T-cell (primary cell): ENCODE results near the gene CFAP92. TPM values are rescaled to one million over a fixed set of nuclear protein-coding genes. Genes with fewer than 3 reads are reported as not detected.
A peak's percentile ranks its signal among the peaks of the same experiment; 100 is the strongest.

Source experiments
- ATAC-seq, 4 experiments: fragments of 200-7000 bp in 3 of 4; fragments of 150-1000 bp in 1 of 4; cut with Tn5 transposase; replicated peaks in 1 of 4; 1 replicate in 3 of 4; 2 replicates in 1 of 4; pipeline ENCODE4 v1.10.0; 2021; ENCODE audit warnings: moderate library complexity in 3 of 4, mild to moderate bottlenecking in 2 of 4, moderate number of reproducible peaks in 1 of 4
- CTCF ChIA-PET, 2 donors: fragments of 300-600 bp; sonication (Branson Sonifier 250); formaldehyde crosslinking; loops; one replicate each; lab custom pipeline; 2022; ENCODE audit warnings: antibody characterized with exemption in 2 of 2; lab: Charles Lee
- POLR2A ChIA-PET, 2 donors: fragments of 300-600 bp; sonication (Branson Sonifier 250); formaldehyde crosslinking; loops; one replicate each; lab custom pipeline; 2022; ENCODE audit warnings: antibody characterized with exemption in 2 of 2; lab: Charles Lee
- DNase-seq, 35 experiments: peaks; one replicate each; pipeline versions ENCODE4 v3.0.0 to v3.0.0-alpha.2; 2013 to 2023
- H3K27ac ChIP-seq: one replicate; pipeline ENCODE4 v1.5.1; 2013; ENCODE audit warnings: low read length
- H3K27me3 ChIP-seq, 2 experiments: replicated peaks in 1 of 2; 1 replicate in 1 of 2; 2 replicates in 1 of 2; pipeline versions ENCODE4 v1.6.1 to v1.7.0; 2013; ENCODE audit warnings: low read length in 1 of 2, mixed read lengths in 1 of 2; ENCODE audit not compliant: control insufficient read depth in 2 of 2, insufficient read depth in 2 of 2; ENCODE audit errors: extremely low read depth in 1 of 2
- H3K36me3 ChIP-seq, 2 donors: 1 replicate in 1 of 2; 2 replicates in 1 of 2; pipeline versions ENCODE4 v1.6.1 to v1.7.0; 2013; ENCODE audit warnings: low read length in 1 of 2; ENCODE audit not compliant: control insufficient read depth in 2 of 2, insufficient read depth in 1 of 2; ENCODE audit errors: extremely low read depth in 1 of 2
- H3K4me1 ChIP-seq, 2 experiments: 1 replicate in 1 of 2; 2 replicates in 1 of 2; pipeline versions ENCODE4 v1.6.1 to v1.7.0; 2013; ENCODE audit warnings: low read length in 2 of 2, mixed read lengths in 1 of 2; ENCODE audit not compliant: insufficient read depth in 2 of 2, control insufficient read depth in 1 of 2; ENCODE audit errors: extremely low read depth in 1 of 2
- H3K4me3 ChIP-seq, 2 donors: 1 replicate in 1 of 2; 2 replicates in 1 of 2; pipeline versions ENCODE4 v1.5.1 to v1.7.0; 2013; ENCODE audit warnings: mild to moderate bottlenecking in 2 of 2, low read length in 1 of 2, moderate library complexity in 1 of 2; ENCODE audit not compliant: control insufficient read depth in 1 of 2; ENCODE audit errors: extremely low read depth in 1 of 2
- H3K9me3 ChIP-seq: 2 replicates; pipeline ENCODE4 v1.7.0; 2013
- H3K27ac Mint-ChIP-seq, 2 donors: one replicate each; pipeline ENCODE4 v1.8.0; 2020 to 2021; ENCODE audit warnings: mild to moderate bottlenecking in 2 of 2, mixed read lengths in 2 of 2
- H3K27me3 Mint-ChIP-seq, 2 donors: one replicate each; pipeline ENCODE4 v1.8.0; 2021 to 2022; ENCODE audit warnings: mixed read lengths in 2 of 2
- H3K36me3 Mint-ChIP-seq: one replicate; pipeline ENCODE4 v1.8.0; 2021; ENCODE audit warnings: mixed read lengths
- H3K4me1 Mint-ChIP-seq, 3 donors: one replicate each; pipeline ENCODE4 v1.8.0; 2020 to 2022; ENCODE audit warnings: mixed read lengths in 3 of 3, mild to moderate bottlenecking in 1 of 3
- H3K4me3 Mint-ChIP-seq, 3 donors: one replicate each; pipeline ENCODE4 v1.8.0; 2020 to 2022; ENCODE audit warnings: mild to moderate bottlenecking in 3 of 3, mixed read lengths in 3 of 3, moderate library complexity in 3 of 3
- H3K9me3 Mint-ChIP-seq, 3 donors: one replicate each; pipeline ENCODE4 v1.8.0; 2020 to 2022; ENCODE audit warnings: mixed read lengths in 3 of 3
- WGBS: methylation state at CpG from one replicate; pipeline ENCODE4 v1.1.5; 2013; ENCODE audit warnings: missing lambda C conversion rate; ENCODE audit not compliant: insufficient coverage; 5-methylcytosine and 5-hydroxymethylcytosine counted together
- total RNA-seq, 35 experiments: library from RNA in 6 of 35; stranded (reverse) in 6 of 35; fragments of 120-200 nt in 1 of 35; gene quantifications; one replicate each; pipeline versions ENCODE4 v1.2.1 to v1.2.4 and lab custom pipeline; 2013 to 2026

Gene CFAP92
- total RNA-seq, 5 donors from 2014 or later (not counting 1 experiment from before 2014, with no cell fraction given): 0.13 to 0.49 (median 0.26) TPM

- Mint-ChIP-seq H3K27me3 (no peaks in the 10 kb centered on the region), H3K36me3 (no peaks in the 10 kb centered on the region), H3K4me3 (no peak overlapping the region), H3K27ac (no peak overlapping the region), H3K9me3 (no peaks in the 10 kb centered on the region), H3K4me1 (peaks cover 14 to 25% (median 15%) of the 10 kb centered on the region in 3 donors)
- ChIA-PET POLR2A (interaction anchor here in 1 of 2 donors (0.5 kb wide), 1 partner anchor 249 kb away, joined by 4 read pairs; no protein-coding TSS in a partner anchor), CTCF (no interaction called here)
- ATAC-seq (no peak), DNase-seq (no peak)
- Histone ChIP-seq H3K36me3 (no peaks in the 10 kb centered on the region), H3K27me3 (no peaks in the 10 kb centered on the region), H3K4me3 (no peak overlapping the region), H3K4me1 (peaks cover 9 to 18% of the 10 kb centered on the region in 2 experiments), H3K27ac (no peak overlapping the region), H3K9me3 (no peaks in the 10 kb centered on the region)
- WGBS: 90% methylated on average over 5 of the region's 7 CpGs
These were observed 39.3 kb upstream of the CFAP92 start for GRCh38 chr3:129033151-129033550.

- H3K27ac ChIP-seq: no peak overlapping the region
- H3K4me3 Mint-ChIP-seq: no peak overlapping the region
- H3K27ac Mint-ChIP-seq: no peak overlapping the region
- H3K4me1 ChIP-seq: peaks cover 9 to 19% of the 10 kb centered on the region in 2 experiments
- H3K9me3 Mint-ChIP-seq: no peaks in the 10 kb centered on the region
- H3K36me3 ChIP-seq: no peaks in the 10 kb centered on the region
- no peaks in the 10 kb centered on the region for H3K36me3 Mint-ChIP-seq
- WGBS: 89% methylated on average over 11 of the region's 14 CpGs
- no peaks in the 10 kb centered on the region for H3K9me3 ChIP-seq
- no peaks in the 10 kb centered on the region for H3K27me3 Mint-ChIP-seq
- no peak overlapping the region for H3K4me3 ChIP-seq
- no peaks in the 10 kb centered on the region for H3K27me3 ChIP-seq
- ChIA-PET CTCF (no interaction called here), POLR2A (interaction anchor here in 1 of 2 donors (0.5 kb wide), 1 partner anchor 250 kb away, joined by 4 read pairs; no protein-coding TSS in a partner anchor)
- H3K4me1 Mint-ChIP-seq: peaks cover 14 to 25% (median 15%) of the 10 kb centered on the region in 3 donors
- DNase-seq (no peak), ATAC-seq (no peak)
These were observed 38.8 kb upstream of the CFAP92 start for GRCh38 chr3:129032716-129033115.

- peak overlapping the region in 1 of 2 donors; percentile 31 for H3K27ac Mint-ChIP-seq
- H3K27ac ChIP-seq: no peak overlapping the region
- H3K9me3 Mint-ChIP-seq: no peaks in the 10 kb centered on the region
- H3K4me3 Mint-ChIP-seq: no peak overlapping the region
- ATAC-seq (no peak), DNase-seq (no peak)
- CTCF ChIA-PET: interaction anchor here (0.6 kb wide), 2 partner anchors 254 to 292 kb away, joined by 3 to 6 read pairs; no protein-coding TSS in a partner anchor
- POLR2A ChIA-PET: no interaction called here
- H3K4me3 ChIP-seq: no peak overlapping the region
- no peaks in the 10 kb centered on the region for H3K36me3 Mint-ChIP-seq
- no peaks in the 10 kb centered on the region for H3K9me3 ChIP-seq
- no peaks in the 10 kb centered on the region for H3K27me3 Mint-ChIP-seq
- peaks cover 17 to 25% (median 18%) of the 10 kb centered on the region in 3 donors for H3K4me1 Mint-ChIP-seq
- WGBS: 96% methylated on average over 6 of the region's 10 CpGs
- H3K4me1 ChIP-seq: peaks cover 12 to 25% of the 10 kb centered on the region in 2 experiments
- H3K27me3 ChIP-seq: no peaks in the 10 kb centered on the region
- no peaks in the 10 kb centered on the region for H3K36me3 ChIP-seq
These were observed 37.8 kb upstream of the CFAP92 start for GRCh38 chr3:129031476-129032215.

GRCh38 chr3:129030611-129031010 lies 36.7 kb upstream of the CFAP92 start:
- ChIA-PET POLR2A (interaction anchor here in 1 of 2 donors (0.6 kb wide), 1 partner anchor 262 kb away, joined by 8 read pairs; no protein-coding TSS in a partner anchor), CTCF (interaction anchor here in 1 of 2 donors (1.2 to 1.3 kb wide), 2 partner anchors 15 to 19 kb away, joined by 4 to 6 read pairs; no protein-coding TSS in a partner anchor)
- H3K4me1 ChIP-seq: peaks cover 7 to 25% of the 10 kb centered on the region in 2 experiments
- H3K27ac Mint-ChIP-seq: no peak overlapping the region
- H3K4me1 Mint-ChIP-seq: peaks cover 20 to 23% (median 21%) of the 10 kb centered on the region in 3 donors
- no peak for DNase-seq
- H3K36me3 Mint-ChIP-seq: no peaks in the 10 kb centered on the region
- ATAC-seq: no peak
- H3K27ac ChIP-seq: no peak overlapping the region
- H3K9me3 Mint-ChIP-seq: no peaks in the 10 kb centered on the region
- no peaks in the 10 kb centered on the region for H3K27me3 Mint-ChIP-seq
- no peaks in the 10 kb centered on the region for H3K9me3 ChIP-seq
- 100% methylated on average over 3 of the region's 4 CpGs for WGBS
- no peak overlapping the region for H3K4me3 Mint-ChIP-seq
- no peak overlapping the region for H3K4me3 ChIP-seq
- H3K36me3 ChIP-seq: no peaks in the 10 kb centered on the region
- H3K27me3 ChIP-seq: no peaks in the 10 kb centered on the region

GRCh38 chr3:129028866-129029265 lies 35.0 kb upstream of the CFAP92 start:
- H3K4me1 Mint-ChIP-seq: peaks cover 14 to 23% (median 19%) of the 10 kb centered on the region in 3 donors
- DNase-seq: no peak
- peaks cover 5 to 20% of the 10 kb centered on the region in 2 experiments for H3K4me1 ChIP-seq
- no peak overlapping the region for H3K27ac ChIP-seq
- H3K4me3 Mint-ChIP-seq: no peak overlapping the region
- H3K9me3 Mint-ChIP-seq: no peaks in the 10 kb centered on the region
- CTCF ChIA-PET: interaction anchor here in 1 of 2 donors (2.6 to 3.8 kb wide), 2 partner anchors 12 to 24 kb away, joined by 12 to 37 read pairs; no protein-coding TSS in a partner anchor
- H3K4me3 ChIP-seq: no peak overlapping the region
- 94% methylated on average over 9 of the region's 13 CpGs for WGBS
- no peaks in the 10 kb centered on the region for H3K36me3 Mint-ChIP-seq
- H3K27me3 ChIP-seq: no peaks in the 10 kb centered on the region
- POLR2A ChIA-PET: interaction anchor here in 1 of 2 donors (0.7 kb wide), 1 partner anchor 553 kb away, joined by 6 read pairs; no protein-coding TSS in a partner anchor
- ATAC-seq: no peak
- H3K27ac Mint-ChIP-seq: no peak overlapping the region
- H3K9me3 ChIP-seq: no peaks in the 10 kb centered on the region
- no peaks in the 10 kb centered on the region for H3K36me3 ChIP-seq
- no peaks in the 10 kb centered on the region for H3K27me3 Mint-ChIP-seq

- DNase-seq (no peak), ATAC-seq (no peak)
- H3K9me3 Mint-ChIP-seq: no peaks in the 10 kb centered on the region
- H3K36me3 Mint-ChIP-seq: no peaks in the 10 kb centered on the region
- Histone ChIP-seq H3K27ac (peak overlapping the region; percentile 22), H3K27me3 (no peaks in the 10 kb centered on the region), H3K9me3 (no peaks in the 10 kb centered on the region), H3K4me1 (peaks cover 5 to 24% of the 10 kb centered on the region in 2 experiments), H3K4me3 (peak overlapping the region; percentile 43 to 65), H3K36me3 (no peaks in the 10 kb centered on the region)
- H3K27me3 Mint-ChIP-seq: no peaks in the 10 kb centered on the region
- H3K4me1 Mint-ChIP-seq: peaks cover 16 to 25% (median 19%) of the 10 kb centered on the region in 3 donors
- POLR2A ChIA-PET: interaction anchor here (0.6 to 1.7 kb wide), 4 partner anchors 11 to 58 kb away, joined by 3 to 13 read pairs (median 4); no protein-coding TSS in a partner anchor
- H3K27ac Mint-ChIP-seq: peak overlapping the region in 1 of 2 donors; percentile 52
- 77% methylated on average over 12 of the region's 15 CpGs for WGBS
- CTCF ChIA-PET: interaction anchor here (1.0 to 3.8 kb wide), 11 partner anchors 11 to 1084 kb away, joined by 3 to 37 read pairs (median 5); partner anchors contain the start of gene COPG1 (in 1 of the 2)
- H3K4me3 Mint-ChIP-seq: peak overlapping the region; percentile 21 to 79 (median 28)
These were observed 33.6 kb upstream of the CFAP92 start for GRCh38 chr3:129027544-129027880.
